ENCODE results near the gene HOXA6.

The HOXA6 gene

GRCh38 chr7:27121684-27122076 lies 25.9 kb downstream of the HOXA6 start:
- no peak for DNase-seq

GRCh38 chr7:27119412-27119911 lies 28.1 kb downstream of the HOXA6 start:
- DNase-seq = no peak

GRCh38 chr7:27118580-27118979 lies 29.0 kb downstream of the HOXA6 start:
- no peak for DNase-seq

- no peak for DNase-seq
Measured at GRCh38 chr7:27117887-27118491, 29.6 kb downstream of the HOXA6 start.

GRCh38 chr7:27116962-27117886 lies 30.4 kb downstream of the HOXA6 start:
- no peak for DNase-seq

GRCh38 chr7:27116031-27116961 lies 31.3 kb downstream of the HOXA6 start:
- no peak for DNase-seq

- no peak for DNase-seq
Measured at GRCh38 chr7:27115221-27116026, 32.1 kb downstream of the HOXA6 start.

- no peak for DNase-seq
Measured at GRCh38 chr7:27114881-27115220, 32.7 kb downstream of the HOXA6 start.

- no peak for DNase-seq
Measured at GRCh38 chr7:27113991-27114769, 33.4 kb downstream of the HOXA6 start.

GRCh38 chr7:27112955-27113949 lies 34.3 kb downstream of the HOXA6 start:
- DNase-seq = no peak

GRCh38 chr7:27112361-27112760 lies 35.2 kb downstream of the HOXA6 start:
- no peak for DNase-seq

- no peak for DNase-seq
Measured at GRCh38 chr7:27111751-27112277, 35.8 kb downstream of the HOXA6 start.

GRCh38 chr7:27111042-27111750 lies 36.4 kb downstream of the HOXA6 start:
- DNase-seq = no peak

GRCh38 chr7:27110186-27111031 lies 37.2 kb downstream of the HOXA6 start:
- no peak for DNase-seq

- no peak for DNase-seq
Measured at GRCh38 chr7:27109466-27110185, 37.9 kb downstream of the HOXA6 start.

GRCh38 chr7:27108390-27109127 lies 39.0 kb downstream of the HOXA6 start:
- no peak for DNase-seq
